Liver (tissue), 3 donors: ENCODE measurements around the gene TST.

Source experiments
- GABPA ChIP-seq, 2 donors: IDR thresholded peaks in 1 of 2; conservative IDR thresholded peaks in 1 of 2; 2 replicates each; pipeline ENCODE4 v1.6.1; 2016; ENCODE audit warnings: antibody characterized with exemption in 2 of 2, mild to moderate bottlenecking in 1 of 2, moderate library complexity in 1 of 2
- HNF4A ChIP-seq, 2 donors: conservative IDR thresholded peaks; 2 replicates each; pipeline ENCODE4 v1.6.1; 2016; ENCODE audit warnings: antibody characterized with exemption in 2 of 2, mild to moderate bottlenecking in 2 of 2
- JUND ChIP-seq, 2 donors: IDR thresholded peaks; 2 replicates each; pipeline ENCODE4 v1.6.1; 2016; ENCODE audit warnings: antibody characterized with exemption in 2 of 2
- RAD21 ChIP-seq, 2 donors: IDR thresholded peaks; 2 replicates each; pipeline ENCODE4 v1.6.1; 2016; ENCODE audit warnings: antibody characterized with exemption in 2 of 2, mild to moderate bottlenecking in 2 of 2
- RXRA ChIP-seq, 2 donors: IDR thresholded peaks; 2 replicates each; pipeline ENCODE4 v1.6.1; 2017 to 2018; ENCODE audit warnings: antibody characterized with exemption in 2 of 2, mild to moderate bottlenecking in 1 of 2
- SP1 ChIP-seq: IDR thresholded peaks from 2 replicates; pipeline ENCODE4 v1.6.1; 2018; ENCODE audit warnings: antibody characterized with exemption, mild to moderate bottlenecking
- TAF1 ChIP-seq: conservative IDR thresholded peaks from 2 replicates; pipeline ENCODE4 v1.6.1; 2016; ENCODE audit warnings: antibody characterized with exemption, mild to moderate bottlenecking
- YY1 ChIP-seq: IDR thresholded peaks from 2 replicates; pipeline ENCODE4 v1.6.1; 2016; ENCODE audit warnings: antibody characterized with exemption, mild to moderate bottlenecking
- TF ChIP-seq, protein P1 (sequence below): fragments of 150-350 bp; IDR thresholded peaks from 2 replicates; pipeline ENCODE4 v1.5.1; 2017; ENCODE audit warnings: improper control_type of control experiment, low read depth, low read length; ENCODE audit not compliant: missing input control
- TF ChIP-seq, protein P2 (sequence below): IDR thresholded peaks from 2 replicates; pipeline ENCODE4 v1.6.1; 2016; ENCODE audit warnings: antibody characterized with exemption, mild to moderate bottlenecking
- TF ChIP-seq, protein P3 (sequence below): IDR thresholded peaks from 2 replicates; pipeline ENCODE4 v1.6.1; 2016; ENCODE audit warnings: antibody characterized with exemption
- donor health status: healthy.
- donor health status: healthy.

DNA sequence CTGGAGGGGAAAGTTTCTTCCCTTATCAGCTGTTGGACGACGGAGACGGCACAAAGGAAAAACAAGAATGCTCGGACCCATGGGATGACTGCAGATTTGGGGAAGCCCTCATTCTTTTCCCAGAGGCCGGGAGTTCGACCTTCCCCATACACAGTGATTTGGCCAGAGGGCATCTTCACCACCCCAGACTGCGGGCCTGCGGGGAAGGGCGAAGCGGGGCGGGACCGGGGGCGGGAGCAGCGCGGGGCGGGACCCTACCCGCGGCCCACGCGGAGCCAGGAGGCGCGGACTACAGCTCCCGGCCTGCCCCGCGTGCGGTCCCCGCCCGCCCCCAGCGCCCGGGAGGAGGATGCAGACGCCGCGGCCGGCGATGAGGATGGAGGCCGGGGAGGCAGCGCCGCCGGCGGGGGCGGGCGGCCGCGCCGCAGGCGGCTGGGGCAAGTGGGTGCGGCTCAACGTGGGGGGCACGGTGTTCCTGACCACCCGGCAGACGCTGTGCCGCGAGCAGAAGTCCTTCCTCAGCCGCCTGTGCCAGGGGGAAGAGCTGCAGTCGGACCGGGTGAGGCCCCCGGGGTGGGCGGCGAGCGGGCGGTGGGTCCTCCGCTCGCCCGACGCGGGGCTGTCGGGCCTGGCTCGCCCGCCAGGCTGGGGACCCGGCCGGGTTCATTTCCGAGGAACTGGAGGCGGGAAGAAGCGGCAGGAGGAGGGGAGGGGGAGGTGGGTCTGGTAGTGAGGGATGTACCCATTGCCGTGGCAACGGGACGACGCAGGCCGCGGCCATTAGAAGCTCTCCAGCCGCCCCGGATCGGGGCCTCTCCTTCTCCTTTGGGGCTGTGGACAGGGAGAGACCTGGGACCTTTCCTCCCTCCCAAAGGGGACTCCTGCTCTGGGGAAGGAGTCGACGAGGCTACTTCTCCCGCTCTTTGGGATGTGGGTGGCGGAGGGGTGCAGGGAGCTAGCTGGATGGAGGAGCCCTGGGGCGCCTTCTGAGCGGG is 32.4 kb upstream of the TST start, which contains the start of gene KCTD17:
- TF ChIP-seq, protein P1, sequence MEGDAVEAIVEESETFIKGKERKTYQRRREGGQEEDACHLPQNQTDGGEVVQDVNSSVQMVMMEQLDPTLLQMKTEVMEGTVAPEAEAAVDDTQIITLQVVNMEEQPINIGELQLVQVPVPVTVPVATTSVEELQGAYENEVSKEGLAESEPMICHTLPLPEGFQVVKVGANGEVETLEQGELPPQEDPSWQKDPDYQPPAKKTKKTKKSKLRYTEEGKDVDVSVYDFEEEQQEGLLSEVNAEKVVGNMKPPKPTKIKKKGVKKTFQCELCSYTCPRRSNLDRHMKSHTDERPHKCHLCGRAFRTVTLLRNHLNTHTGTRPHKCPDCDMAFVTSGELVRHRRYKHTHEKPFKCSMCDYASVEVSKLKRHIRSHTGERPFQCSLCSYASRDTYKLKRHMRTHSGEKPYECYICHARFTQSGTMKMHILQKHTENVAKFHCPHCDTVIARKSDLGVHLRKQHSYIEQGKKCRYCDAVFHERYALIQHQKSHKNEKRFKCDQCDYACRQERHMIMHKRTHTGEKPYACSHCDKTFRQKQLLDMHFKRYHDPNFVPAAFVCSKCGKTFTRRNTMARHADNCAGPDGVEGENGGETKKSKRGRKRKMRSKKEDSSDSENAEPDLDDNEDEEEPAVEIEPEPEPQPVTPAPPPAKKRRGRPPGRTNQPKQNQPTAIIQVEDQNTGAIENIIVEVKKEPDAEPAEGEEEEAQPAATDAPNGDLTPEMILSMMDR = no peak
- TF ChIP-seq YY1 = no peak
- no peak for TF ChIP-seq TAF1
- TF ChIP-seq, protein P2, sequence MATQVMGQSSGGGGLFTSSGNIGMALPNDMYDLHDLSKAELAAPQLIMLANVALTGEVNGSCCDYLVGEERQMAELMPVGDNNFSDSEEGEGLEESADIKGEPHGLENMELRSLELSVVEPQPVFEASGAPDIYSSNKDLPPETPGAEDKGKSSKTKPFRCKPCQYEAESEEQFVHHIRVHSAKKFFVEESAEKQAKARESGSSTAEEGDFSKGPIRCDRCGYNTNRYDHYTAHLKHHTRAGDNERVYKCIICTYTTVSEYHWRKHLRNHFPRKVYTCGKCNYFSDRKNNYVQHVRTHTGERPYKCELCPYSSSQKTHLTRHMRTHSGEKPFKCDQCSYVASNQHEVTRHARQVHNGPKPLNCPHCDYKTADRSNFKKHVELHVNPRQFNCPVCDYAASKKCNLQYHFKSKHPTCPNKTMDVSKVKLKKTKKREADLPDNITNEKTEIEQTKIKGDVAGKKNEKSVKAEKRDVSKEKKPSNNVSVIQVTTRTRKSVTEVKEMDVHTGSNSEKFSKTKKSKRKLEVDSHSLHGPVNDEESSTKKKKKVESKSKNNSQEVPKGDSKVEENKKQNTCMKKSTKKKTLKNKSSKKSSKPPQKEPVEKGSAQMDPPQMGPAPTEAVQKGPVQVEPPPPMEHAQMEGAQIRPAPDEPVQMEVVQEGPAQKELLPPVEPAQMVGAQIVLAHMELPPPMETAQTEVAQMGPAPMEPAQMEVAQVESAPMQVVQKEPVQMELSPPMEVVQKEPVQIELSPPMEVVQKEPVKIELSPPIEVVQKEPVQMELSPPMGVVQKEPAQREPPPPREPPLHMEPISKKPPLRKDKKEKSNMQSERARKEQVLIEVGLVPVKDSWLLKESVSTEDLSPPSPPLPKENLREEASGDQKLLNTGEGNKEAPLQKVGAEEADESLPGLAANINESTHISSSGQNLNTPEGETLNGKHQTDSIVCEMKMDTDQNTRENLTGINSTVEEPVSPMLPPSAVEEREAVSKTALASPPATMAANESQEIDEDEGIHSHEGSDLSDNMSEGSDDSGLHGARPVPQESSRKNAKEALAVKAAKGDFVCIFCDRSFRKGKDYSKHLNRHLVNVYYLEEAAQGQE = no peak
- TF ChIP-seq SP1 = no peak
- TF ChIP-seq, protein P3, sequence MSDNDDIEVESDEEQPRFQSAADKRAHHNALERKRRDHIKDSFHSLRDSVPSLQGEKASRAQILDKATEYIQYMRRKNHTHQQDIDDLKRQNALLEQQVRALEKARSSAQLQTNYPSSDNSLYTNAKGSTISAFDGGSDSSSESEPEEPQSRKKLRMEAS = no peak
- TF ChIP-seq HNF4A (conservative IDR thresholded peaks at IDR 0.05) = no peak
- TF ChIP-seq RXRA (IDR thresholded peaks at IDR 0.05) = no peak
- TF ChIP-seq RAD21 (IDR thresholded peaks at IDR 0.05) = no peak
- no peak for TF ChIP-seq JUND (IDR thresholded peaks at IDR 0.05)
- TF ChIP-seq GABPA (IDR thresholded peaks at IDR 0.05 in 1 of 2, conservative IDR thresholded peaks at IDR 0.05 in 1 of 2) = no peak
